ENCODE results near the gene TMPRSS11E. TPM values are rescaled to one million over a fixed set of nuclear protein-coding genes. Genes with fewer than 3 reads are reported as not detected.

The TMPRSS11E gene
- total and polyA plus RNA-seq, 10 of the 15 experiments (the other 5 are each of a cell fraction or from before 2014, with no cell fraction given): not detected

- ATAC-seq (no peak; the same call in 2 of the 3 replicates), DNase-seq (ENCODE audit: low read depth, low spot score) (no peak), FAIRE-seq (no peak)
- no peaks in the 10 kb centered on the region for H3K4me1 ChIP-seq (ENCODE audit: control insufficient read depth, insufficient read depth, low read length)
- ChIA-PET RAD21 (ENCODE audit: unreplicated experiment) (no interaction called here), CTCF (no interaction called here), POLR2A (no interaction called here), SMC1A (ENCODE audit: uncharacterized antibody, unreplicated experiment) (interaction anchor here (1.0 kb wide), 1 partner anchor 9 kb away, joined by 4 read pairs; no protein-coding TSS in a partner anchor)
- H4K20me1 ChIP-seq (ENCODE audit: control insufficient read depth, insufficient read depth): no peaks in the 10 kb centered on the region
- no peaks in the 10 kb centered on the region for H3K27me3 ChIP-seq (replicated peaks in 1 of 2; ENCODE audit: control insufficient read depth in 2 of 2, insufficient read depth in 2 of 2, low read length in 1 of 2)
- H3K9me3 ChIP-seq (replicated peaks; ENCODE audit: control insufficient read depth, insufficient read depth, low read length): no peaks in the 10 kb centered on the region
- H3K9ac ChIP-seq (ENCODE audit: control insufficient read depth, insufficient read depth, low read length): no peak overlapping the region
- in situ Hi-C loops (cut with MboI): loop anchor here (25.0 kb wide), 2 partner anchors 673 to 1123 kb away; no protein-coding TSS in a partner anchor
- intact Hi-C loops (cut with micrococcal nuclease; ENCODE audit: unreplicated experiment): no loop called here
- no peak overlapping the region for H3K4me3 ChIP-seq
- H2AFZ ChIP-seq (ENCODE audit: control insufficient read depth, low read depth, low read length): no peak overlapping the region
- H3K4me2 ChIP-seq (ENCODE audit: control insufficient read depth, insufficient read depth): no peak overlapping the region
- TF ChIP-seq NBN (IDR thresholded peaks at IDR 0.05) (no peak), SKIL (IDR thresholded peaks at IDR 0.05; ENCODE audit: low read depth, poor library complexity, severe bottlenecking) (no peak), BHLHE40 (IDR thresholded peaks at IDR 0.05; ENCODE audit: borderline replicate concordance in 1 of 2, low read depth in 2 of 2, low read length in 1 of 2) (no peak), ZBTB40 (IDR thresholded peaks at IDR 0.05; ENCODE audit: borderline replicate concordance) (no peak), BCL3 (IDR thresholded peaks at IDR 0.05; ENCODE audit: borderline replicate concordance, insufficient read depth, low read depth, low read length, poor library complexity, severe bottlenecking) (no peak), KAT2A (conservative IDR thresholded peaks at IDR 0.05; ENCODE audit: control insufficient read depth, low read depth, low read length) (no peak), ZNF217 (IDR thresholded peaks at IDR 0.05) (no peak), IRF5 (IDR thresholded peaks at IDR 0.05; ENCODE audit: borderline replicate concordance) (no peak)
- WGBS (ENCODE audit: insufficient coverage, insufficient replicate concordance, low lambda C conversion rate, missing lambda C conversion rate): 3% methylated on average over 5 of the region's 5 CpGs
- no peaks in the 10 kb centered on the region for H3K79me2 ChIP-seq (ENCODE audit: control insufficient read depth, insufficient read depth, low read length)
- H3K36me3 ChIP-seq (ENCODE audit: control insufficient read depth in 2 of 2, insufficient read depth in 2 of 2, low read length in 1 of 2): no peaks in the 10 kb centered on the region
- no TSS peak for BruUV-seq (replicated peaks)
- no peak overlapping the region for H3K27ac ChIP-seq (ENCODE audit: control insufficient read depth, insufficient read depth)
Measured at GRCh38 chr4:68489338-68489737, 42.1 kb downstream of the TMPRSS11E start.
